ENCODE data around the gene IGSF21. TPM values are rescaled to one million over a fixed set of nuclear protein-coding genes. Genes with fewer than 3 reads are reported as not detected.

IGSF21 gene
- total RNA-seq, 1 donor from 2014 or later = 0.35 TPM

GRCh38 chr1:18407166-18408045, 299.8 kb downstream of the IGSF21 start:
- Mint-ChIP-seq H3K9me3 (no peaks in the 10 kb centered on the region), H3K4me1 (no peaks in the 10 kb centered on the region)
- TF ChIP-seq CTCF (conservative IDR thresholded peaks at IDR 0.05) = no peak

GRCh38 chr1:18408656-18409370, 301.2 kb downstream of the IGSF21 start:
- TF ChIP-seq CTCF (conservative IDR thresholded peaks at IDR 0.05) = no peak
- no peak for DNase-seq (ENCODE audit: low read depth, low spot score)
- no peak overlapping the region for H3K4me3 Mint-ChIP-seq
- peaks cover under 1% of the 10 kb centered on the region for H3K27me3 Mint-ChIP-seq (ENCODE audit: low read depth)
- H3K36me3 Mint-ChIP-seq (ENCODE audit: low read depth) = no peaks in the 10 kb centered on the region
- no peak overlapping the region for H3K27ac Mint-ChIP-seq (ENCODE audit: unreplicated experiment)
- no peaks in the 10 kb centered on the region for H3K4me1 Mint-ChIP-seq
- no peaks in the 10 kb centered on the region for H3K9me3 Mint-ChIP-seq

More at GRCh38 chr1:18407166-18408045, 299.8 kb downstream of the IGSF21 start:
- no peak for DNase-seq (ENCODE audit: low read depth, low spot score)
- H3K27me3 Mint-ChIP-seq (ENCODE audit: low read depth) = peaks cover 5% of the 10 kb centered on the region
- no peak overlapping the region for H3K27ac Mint-ChIP-seq (ENCODE audit: unreplicated experiment)
- no peak overlapping the region for H3K4me3 Mint-ChIP-seq
- H3K36me3 Mint-ChIP-seq (ENCODE audit: low read depth) = no peaks in the 10 kb centered on the region

GRCh38 chr1:18409609-18410237, 302.1 kb downstream of the IGSF21 start:
- Mint-ChIP-seq H3K27me3 (ENCODE audit: low read depth) (peaks cover 10% of the 10 kb centered on the region), H3K27ac (ENCODE audit: unreplicated experiment) (no peak overlapping the region), H3K36me3 (ENCODE audit: low read depth) (no peaks in the 10 kb centered on the region), H3K9me3 (no peaks in the 10 kb centered on the region), H3K4me1 (no peaks in the 10 kb centered on the region), H3K4me3 (no peak overlapping the region)
- no peak for DNase-seq (ENCODE audit: low read depth, low spot score)
- no peak for TF ChIP-seq CTCF (conservative IDR thresholded peaks at IDR 0.05)

GRCh38 chr1:18410407-18410806, 302.8 kb downstream of the IGSF21 start:
- Mint-ChIP-seq H3K9me3 (no peaks in the 10 kb centered on the region), H3K27ac (ENCODE audit: unreplicated experiment) (no peak overlapping the region), H3K36me3 (ENCODE audit: low read depth) (no peaks in the 10 kb centered on the region), H3K4me1 (no peaks in the 10 kb centered on the region), H3K27me3 (ENCODE audit: low read depth) (peaks cover 15% of the 10 kb centered on the region), H3K4me3 (no peak overlapping the region)
- TF ChIP-seq CTCF (conservative IDR thresholded peaks at IDR 0.05) = no peak
- no peak for DNase-seq (ENCODE audit: low read depth, low spot score)

- Mint-ChIP-seq H3K27ac (ENCODE audit: unreplicated experiment) (no peak overlapping the region), H3K4me1 (no peaks in the 10 kb centered on the region), H3K9me3 (no peaks in the 10 kb centered on the region), H3K27me3 (ENCODE audit: low read depth) (peaks cover 15% of the 10 kb centered on the region), H3K4me3 (no peak overlapping the region), H3K36me3 (ENCODE audit: low read depth) (no peaks in the 10 kb centered on the region)
- no peak for TF ChIP-seq CTCF (conservative IDR thresholded peaks at IDR 0.05)
- no peak for DNase-seq (ENCODE audit: low read depth, low spot score)
Observed at GRCh38 chr1:18411321-18411720, 303.7 kb downstream of the IGSF21 start.
